GM21737 (cell line): ENCODE data around the gene ADK.
"Not testable (repeated sequence)": the region's sequence is repeated elsewhere in the genome, so short reads cannot be mapped to it uniquely, and the experiment has no call there.

Experiments
- ATAC-seq: cut with Tn5 transposase; IDR thresholded peaks from one replicate; pipeline ENCODE4 v1.9.1; 2021; ENCODE audit warnings: mild to moderate bottlenecking, moderate library complexity; ENCODE audit not compliant: unreplicated experiment

Gene ADK

DNA sequence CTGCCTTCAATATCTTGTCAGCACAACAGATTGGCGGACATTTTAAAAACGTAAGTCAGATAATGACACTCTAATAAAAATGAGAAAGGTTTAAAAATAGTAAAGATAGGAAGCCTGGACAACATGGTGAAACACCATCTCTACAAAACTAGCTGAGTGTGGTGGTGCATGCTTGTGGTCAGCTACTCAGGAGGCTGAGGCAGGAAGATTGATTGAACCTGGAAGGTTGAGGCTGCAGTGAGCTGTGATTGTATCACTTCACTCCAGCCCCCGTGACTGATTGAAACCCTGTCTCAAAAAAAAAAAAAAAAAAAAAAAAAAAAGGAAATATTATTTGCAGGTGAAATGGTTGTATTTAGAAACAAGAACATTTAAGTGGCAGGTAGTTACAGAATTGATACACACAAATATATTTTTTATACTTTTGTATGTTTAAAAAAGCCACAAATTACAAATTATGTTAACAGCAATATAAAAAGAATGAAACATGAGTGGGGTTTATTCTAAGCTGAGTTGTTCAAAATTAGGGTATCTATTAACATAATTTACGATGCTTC lies 141.9 kb downstream of the ADK start:
- no peak for ATAC-seq

DNA sequence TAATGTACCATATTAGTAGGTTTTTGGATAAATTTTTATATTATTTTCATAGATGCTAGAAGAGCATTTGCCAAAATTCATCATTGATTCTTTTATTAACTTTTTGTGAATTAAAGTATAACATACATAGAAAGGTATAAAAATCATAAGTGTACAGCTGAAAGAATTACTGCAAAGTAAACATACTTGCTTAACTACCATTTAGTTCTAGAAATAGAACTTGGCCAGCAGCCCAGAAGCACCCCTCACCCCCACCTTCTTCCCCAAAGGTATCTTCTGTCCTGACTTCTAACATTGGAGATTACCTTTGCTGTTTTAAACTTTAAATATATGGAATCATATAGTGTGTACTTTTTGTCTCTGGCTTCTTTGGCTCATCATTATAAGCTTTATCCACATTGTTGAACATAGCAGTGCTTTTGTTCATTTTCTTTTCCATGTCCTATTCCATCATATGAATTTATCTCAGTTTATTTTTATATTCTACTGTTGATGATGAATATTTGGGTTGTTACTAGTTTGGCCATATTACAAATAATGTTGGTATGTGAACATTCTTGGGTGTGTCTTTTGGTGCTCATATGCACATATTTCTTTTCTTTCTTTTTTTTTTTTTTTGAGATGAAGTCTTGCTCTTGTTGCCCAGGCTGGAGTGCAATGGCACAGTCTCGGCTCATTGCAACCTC lies 142.8 kb downstream of the ADK start:
- no peak for ATAC-seq

DNA sequence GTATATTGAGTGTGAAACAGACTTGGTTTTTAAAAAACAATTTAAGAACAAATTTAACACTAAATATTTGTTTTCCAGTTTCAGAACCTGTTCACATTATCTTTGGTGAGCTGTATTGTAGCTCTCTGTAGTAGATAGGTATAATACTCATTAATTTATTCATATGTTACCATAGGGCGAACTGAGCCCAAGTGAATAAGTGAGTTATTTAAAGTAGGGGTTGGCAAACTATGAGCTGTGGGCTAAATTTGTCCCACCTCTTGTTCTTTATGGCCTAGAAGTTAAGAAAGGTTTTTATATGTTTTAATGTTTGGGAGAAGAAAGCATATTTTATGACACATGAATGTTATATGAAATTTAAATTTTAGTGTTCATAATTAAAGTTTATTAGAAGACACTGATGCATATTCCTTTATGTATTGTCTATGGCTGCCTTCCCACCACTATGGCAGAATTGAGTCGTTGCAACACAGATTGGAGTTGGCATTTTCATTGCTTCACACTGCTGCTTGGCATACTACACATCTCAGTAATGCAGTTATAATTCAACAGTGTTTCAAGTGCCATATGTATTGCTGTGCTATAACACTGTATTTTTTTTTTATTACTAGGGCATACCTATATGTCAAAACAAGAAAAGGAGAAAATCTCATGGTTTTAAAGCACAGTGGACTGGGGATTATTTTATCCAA lies 146.5 kb downstream of the ADK start:
- ATAC-seq, result no peak

DNA sequence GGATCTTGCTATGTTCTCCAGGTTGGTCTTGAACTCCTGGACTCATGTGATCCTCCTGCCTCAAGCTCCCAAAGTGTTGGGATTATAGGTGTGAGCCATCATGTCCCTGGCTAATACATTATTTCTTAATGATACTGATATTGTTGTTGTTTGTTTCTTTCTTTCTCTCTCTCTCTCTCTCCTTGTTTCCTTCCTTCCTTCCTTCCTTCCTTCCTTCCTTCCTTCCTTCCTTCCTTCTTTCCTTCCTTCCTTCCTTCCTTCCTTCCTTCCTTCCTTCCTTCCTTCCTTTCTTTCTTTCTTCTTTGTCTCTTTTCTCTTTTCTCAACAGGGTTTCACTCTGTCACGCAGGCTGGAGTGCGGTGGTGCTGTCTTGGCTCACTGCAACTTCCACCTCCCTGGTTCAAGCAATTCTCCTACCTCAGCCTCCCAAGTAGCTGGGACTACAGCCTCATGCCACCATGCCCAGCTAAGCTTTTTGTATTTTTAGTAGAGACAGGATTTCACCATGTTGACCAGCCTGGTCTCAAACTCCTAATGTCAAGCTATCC lies 149.1 kb downstream of the ADK start:
- not testable (repeated sequence) for ATAC-seq

DNA sequence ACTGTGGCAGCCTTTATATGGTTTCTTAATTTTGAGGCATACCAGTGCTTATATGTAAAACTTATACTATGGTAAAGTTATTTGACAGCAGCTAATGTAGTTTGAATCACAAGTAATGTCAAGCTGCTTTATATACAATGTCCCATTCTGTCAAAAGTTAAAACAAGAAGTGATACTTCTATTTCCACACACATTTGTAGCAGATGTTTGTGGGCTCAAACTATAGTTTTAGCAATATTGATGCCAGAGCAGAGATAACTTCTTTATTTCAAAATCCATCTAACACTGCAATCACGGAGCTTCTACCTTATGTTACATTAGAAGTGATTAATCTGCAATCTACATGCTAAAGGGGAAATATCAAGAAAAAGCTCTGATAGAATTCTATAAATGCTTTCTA lies 149.6 kb downstream of the ADK start:
- no peak for ATAC-seq

DNA sequence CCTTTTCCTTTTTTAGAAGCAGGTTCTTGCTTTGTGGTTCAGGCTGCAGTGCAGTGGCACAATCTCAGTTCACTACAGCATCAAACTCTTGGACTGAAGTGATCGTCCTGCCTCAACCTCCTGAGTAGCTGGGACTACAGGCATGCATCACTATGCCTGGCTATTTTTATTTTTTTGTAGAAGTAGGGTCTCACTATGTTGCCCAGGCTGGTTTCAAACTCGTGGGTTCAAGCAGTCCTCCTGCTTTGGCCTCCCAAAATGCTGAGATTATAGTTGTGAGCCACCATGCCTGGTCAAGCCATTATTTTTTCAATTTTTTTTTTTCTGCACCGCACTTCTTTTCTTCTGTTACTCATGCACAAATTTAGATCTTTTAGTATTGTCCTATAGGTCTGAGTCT lies 154.7 kb downstream of the ADK start:
- no peak for ATAC-seq

DNA sequence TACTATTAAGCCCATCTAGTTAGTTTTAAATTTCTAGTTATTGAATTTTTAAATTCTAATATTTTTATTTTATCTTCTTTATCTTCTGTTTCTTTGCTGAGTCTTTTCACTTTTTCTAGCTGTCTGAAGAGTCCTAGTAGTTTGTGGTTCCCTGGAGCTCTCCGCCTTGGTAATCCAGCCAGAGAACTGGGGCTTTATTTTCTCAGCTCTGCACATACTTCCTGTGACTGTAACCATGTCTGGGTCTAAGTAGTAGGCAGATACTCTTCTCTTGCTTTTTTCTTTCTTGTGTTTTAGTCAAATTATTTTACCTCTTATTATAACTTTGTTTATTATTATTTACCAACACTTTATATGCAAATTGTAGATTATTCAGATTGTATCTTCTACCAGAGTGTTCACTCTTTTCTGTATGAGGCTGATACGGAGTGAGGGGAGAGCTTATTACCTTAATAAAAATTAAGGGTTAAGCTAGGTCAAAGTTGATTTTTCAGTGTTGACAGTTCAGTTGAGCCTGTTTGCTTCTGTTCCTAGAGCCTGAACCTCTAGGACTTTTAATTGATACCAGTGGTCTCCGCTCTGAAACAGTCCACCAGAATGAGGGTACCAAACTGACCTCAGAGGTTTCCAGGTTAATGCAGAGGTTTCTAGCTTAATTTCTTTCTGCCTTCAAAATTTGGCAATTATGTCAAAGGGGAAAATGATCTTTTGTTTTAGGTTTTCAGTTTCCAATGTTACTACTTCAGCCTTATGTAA lies 155.4 kb downstream of the ADK start:
- ATAC-seq, result no peak

DNA sequence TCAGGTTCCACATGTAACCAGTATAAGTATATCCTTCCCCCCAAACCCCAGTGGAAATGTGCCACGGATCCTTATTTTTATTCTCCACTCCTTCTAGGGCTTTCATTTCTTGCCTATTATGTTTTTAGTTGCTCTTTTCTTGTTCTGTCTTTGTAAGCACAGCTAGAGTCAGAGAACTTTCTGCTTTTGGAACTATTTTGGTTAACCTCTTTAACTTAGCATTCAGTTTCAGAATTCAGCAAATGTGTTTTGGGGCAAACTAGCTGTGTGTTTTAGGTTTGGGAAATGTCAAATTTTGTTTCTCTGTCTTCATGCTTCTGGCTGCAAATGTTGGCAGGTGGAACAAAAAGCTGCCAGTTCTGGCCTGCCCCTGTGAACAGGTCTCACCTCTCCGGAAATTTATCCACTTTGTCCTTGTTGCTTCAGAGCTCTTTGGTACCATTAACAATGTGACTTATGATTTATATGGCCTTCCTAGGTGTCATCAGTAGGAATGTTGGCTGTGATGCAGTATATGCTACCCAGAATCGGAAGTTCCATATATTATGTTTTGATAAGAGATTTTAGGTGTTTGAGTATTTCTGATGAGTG lies 156.1 kb downstream of the ADK start:
- no peak for ATAC-seq

DNA sequence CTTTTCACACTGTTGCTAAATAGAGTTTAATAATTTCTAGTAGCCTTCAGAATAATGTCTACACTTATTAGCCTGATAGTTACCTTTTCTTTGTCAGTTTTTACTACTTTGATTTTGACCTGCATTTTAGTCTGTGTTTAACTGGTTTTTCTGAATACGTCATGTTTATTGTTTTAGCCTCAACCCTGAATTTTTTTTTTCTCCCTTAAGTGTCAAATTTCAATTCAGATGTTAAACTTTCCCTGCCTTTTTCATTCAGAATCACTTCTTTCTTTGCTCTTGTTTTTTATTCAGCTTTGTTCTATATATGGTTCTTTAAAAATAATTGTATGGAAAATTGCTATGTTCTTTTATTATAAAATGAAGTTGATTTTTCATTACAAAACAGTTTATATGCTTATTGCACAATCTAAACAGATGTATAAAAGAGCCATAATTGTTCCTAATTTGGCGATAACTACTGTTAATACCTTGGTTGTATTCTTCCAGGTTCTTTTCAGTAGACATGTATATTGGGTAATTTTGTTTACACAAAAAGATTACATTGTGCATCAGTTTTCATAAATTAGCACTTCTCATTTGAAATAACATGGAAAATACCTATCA lies 159.7 kb downstream of the ADK start:
- ATAC-seq, result no peak

DNA sequence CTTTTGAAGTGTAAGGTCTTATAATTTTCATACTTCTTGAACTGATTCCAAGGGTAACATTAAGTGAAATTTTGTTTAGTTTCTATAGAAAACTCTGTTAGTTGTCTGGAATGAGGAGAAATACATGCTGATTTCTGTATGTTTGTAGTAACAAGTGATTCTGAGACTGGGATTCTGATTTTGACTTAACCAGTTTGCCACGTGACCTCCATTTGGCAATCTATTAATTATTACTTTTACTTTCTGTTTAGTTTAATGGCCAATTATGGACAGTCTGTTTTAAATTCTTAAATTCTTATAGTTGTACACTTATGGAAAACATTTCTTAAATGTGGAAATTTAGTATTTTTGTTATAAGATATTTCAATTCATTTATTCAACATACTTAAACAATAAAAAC lies 163.1 kb downstream of the ADK start:
- ATAC-seq, result no peak

DNA sequence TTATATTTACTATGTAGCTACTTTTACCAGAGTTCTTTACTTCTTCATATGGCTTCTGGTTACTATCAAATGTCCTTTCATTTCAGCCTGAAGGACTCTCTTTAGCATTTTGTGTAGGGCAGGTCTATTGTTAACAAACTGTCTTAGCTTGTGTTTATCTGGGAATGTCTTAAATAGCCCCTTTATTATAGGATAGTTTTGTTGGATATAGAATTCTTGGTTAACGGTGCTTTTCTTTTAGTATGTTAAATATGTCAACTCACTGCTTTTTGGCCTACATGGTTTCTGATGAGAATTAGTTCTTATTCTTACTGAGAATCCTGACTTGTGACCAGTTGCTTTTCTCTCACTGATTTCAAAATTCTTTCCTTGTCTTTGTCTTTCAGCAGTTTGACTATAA lies 169.0 kb downstream of the ADK start:
- no peak for ATAC-seq

DNA sequence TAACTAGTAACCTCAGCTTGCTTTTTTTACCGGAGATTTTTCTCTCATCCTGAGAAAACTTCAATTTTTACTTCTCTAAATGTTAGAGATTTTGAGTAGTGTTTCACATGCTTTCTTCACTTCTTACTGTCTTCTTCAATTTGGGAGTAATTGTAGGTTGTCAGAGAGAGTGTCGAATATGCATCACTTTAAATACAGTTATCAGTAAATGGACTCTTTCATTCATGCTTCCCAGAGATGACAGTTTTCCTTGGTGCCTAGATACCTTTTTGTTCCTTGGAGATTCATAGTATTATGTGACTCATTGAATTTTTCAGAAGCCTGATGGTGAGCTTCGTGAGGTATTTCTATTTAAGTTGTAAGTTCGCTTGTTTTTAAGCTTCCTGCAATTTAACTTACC lies 169.7 kb downstream of the ADK start:
- no peak for ATAC-seq

DNA sequence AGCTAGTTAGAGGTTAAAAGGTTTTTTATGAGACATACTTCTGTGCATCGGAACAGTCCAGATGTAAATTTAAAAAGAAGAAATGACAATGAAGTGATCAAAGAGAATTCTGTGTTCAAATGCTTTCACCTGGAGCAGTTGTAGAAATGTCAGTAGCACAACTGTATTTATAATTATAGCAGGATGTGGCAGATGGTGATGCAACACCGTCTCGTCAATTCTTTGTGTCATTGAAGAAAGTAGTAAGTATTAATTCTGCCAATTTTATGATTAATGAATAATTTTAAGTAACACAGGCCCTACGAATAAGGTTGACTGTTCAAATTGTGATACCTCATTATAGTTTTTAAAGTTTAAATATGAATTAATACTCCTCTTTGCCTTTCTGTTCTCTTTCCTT lies 171.1 kb downstream of the ADK start:
- no peak for ATAC-seq

DNA sequence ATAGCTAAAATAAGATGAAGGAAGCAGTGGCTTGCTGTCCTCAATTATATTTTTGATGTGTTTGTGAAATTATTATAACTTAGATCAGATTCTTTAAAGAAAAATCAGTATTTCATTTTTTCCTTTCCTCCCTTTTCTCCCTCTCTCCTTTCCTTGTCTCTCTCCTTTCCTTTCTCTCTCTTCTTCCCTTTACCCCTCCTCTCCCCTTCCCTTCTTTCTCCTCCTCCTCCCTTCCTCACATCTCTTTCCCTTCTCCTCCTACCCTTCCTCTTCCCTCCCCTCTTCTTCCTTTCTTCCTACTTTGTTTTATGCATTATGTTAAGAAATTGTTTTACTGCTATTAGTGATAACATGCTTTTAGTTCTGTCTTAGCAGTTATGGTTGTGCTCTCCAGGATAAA lies 171.5 kb downstream of the ADK start:
- no peak for ATAC-seq

DNA sequence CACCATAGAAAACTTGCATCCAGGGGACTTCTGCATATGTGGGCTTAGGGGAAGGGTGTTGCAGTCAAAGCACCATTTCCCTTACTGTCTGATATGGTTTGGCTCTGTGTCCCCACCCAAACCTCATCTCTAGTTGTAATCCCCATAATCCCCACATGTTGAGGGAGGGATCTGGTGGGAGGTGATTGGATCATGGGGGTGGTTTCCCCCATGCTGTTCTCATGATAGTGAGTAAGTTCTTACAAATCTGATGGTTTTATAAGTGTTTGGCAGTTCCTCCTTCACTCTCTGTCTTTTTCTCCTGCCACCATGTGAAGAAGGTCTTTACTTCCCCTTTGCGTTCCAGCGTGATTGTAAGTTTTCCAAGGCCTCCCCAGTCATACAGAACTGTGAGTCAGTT lies 177.4 kb downstream of the ADK start:
- no peak for ATAC-seq

DNA sequence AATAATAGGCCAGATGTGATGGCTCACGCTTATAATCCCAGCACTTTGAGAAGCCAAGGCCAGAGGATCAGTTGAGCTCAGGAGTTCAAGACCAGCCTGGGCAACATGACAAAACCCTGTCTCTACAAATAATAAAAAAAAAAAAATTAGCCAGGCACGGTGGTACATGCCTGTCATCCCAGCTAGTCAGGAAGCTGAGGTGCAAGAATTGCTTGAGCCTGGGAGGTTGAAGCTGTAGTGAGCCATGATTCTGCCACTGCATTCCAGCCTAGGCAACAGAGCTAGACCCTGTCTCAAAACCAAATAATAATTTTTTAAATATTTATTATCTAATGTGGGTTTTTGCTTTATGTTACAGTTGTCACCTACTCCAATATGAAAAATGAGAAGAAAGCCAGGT lies 178.9 kb downstream of the ADK start:
- no peak for ATAC-seq

DNA sequence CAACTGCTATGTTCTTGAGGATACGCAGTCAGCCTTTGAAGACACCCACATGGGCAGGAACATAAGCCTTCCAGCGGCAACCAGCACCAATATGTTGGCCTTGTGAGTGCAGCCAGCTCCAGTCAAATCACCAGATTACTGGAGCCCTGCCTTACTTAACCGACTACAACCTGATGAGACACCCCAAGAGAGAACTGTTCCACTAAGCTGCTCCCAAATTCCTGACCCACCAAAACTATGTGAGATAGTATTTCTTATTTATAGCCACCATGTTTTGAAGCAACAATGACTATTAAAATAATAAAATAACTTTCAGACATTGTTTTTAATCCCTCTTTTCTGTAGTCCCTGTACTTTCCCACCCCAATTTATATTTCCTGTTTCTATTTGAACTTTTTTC lies 179.6 kb downstream of the ADK start:
- no peak for ATAC-seq

DNA sequence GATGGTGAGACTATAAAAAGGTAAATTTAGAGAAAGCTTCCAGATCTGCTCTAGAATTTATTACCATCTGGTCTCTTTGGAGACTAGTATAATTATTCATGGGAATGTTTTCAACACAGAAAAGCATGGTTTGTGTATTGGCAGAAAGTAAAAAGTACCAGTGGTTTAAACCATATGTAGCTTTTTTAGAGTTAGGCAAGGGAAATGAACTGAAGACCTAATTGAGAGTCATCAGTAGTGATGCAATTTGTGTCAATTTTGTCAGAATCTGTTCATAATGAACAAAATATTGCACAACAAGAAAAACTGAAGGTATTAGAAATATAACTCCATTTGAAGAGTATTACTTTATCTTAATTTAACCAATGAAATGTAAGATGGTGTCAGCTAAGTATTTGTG lies 181.4 kb downstream of the ADK start:
- ATAC-seq, result no peak

DNA sequence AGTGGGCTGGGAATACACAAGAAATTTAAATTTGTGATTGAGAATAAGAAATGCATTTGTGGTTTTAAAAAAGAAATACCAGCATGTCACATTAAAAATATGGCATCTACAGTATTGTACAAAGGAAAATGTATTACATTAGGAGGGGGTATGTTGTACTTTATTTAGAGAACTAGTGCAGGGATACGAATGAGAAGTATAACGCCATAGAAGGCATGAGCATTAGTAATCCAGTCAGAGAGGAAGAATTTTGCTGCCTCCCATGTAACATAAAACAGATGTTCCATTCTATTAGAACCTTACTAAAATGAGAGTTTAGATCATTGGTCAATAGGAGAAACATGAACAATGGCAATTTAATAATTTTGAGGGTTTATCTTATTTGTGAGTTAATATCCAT lies 182.2 kb downstream of the ADK start:
- ATAC-seq, result no peak

DNA sequence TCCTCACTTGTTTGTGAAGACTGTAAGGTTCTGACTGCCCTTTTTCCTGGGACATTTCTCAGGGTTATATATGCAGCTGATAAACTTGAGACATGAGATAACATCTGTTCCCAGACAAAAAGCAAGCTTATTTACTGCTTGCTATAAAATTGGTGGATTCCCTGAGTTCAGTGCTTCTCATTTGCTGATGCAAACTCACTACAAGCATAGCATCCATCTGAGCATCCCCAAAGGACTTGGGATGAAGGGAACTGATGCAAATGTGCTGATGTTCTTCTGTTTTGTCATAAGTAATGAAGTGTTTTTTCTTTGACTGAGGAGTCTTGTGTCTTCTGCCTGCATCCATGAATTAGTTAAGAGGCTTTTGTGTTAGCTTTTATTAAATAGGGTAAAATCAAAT lies 183.2 kb downstream of the ADK start:
- ATAC-seq, result no peak

DNA sequence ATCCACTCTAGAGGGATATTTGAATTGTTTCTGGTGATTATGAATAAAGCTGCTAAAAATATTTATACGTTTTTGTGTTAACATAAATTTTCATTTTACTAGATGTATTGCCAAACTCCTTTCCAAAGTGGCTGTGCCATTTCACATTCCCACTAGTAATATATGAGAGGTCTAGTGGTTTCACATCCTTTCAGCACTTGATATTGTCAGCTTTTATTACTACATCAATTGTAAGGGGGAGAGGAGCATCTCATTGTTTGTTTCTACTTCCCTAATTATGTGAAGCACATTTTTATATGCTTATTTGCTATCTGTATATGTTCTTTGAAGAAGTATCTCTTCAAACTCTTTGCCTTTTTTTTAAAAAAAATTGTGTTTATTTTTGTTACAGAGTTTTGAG lies 184.5 kb downstream of the ADK start:
- ATAC-seq, result no peak
